SK-N-SH (cell line): ENCODE measurements around the gene TCOF1. TPM values are rescaled to one million over a fixed set of nuclear protein-coding genes. Genes with fewer than 3 reads are reported as not detected.
A peak's percentile ranks its signal among the peaks of the same experiment; 100 is the strongest.

Experiments used
- CTCF ChIA-PET: fragments of 300-600, 350-600 bp; formaldehyde crosslinking; extraction: SDS; loops from one replicate; lab custom pipeline; 2021; lab: Yijun Ruan, JAX
- POLR2A ChIA-PET: fragments of 350-600 bp; sonication (Branson Sonifier 250); formaldehyde crosslinking; extraction: SDS; loops from one replicate; lab custom pipeline; 2020; ENCODE audit warnings: antibody characterized with exemption, inconsistent platforms; lab: Yijun Ruan, JAX
- DNase-seq: peaks from one replicate; pipeline ENCODE4 v3.0.0; 2012
- H2AFZ ChIP-seq: fragments of 200-600 bp; sonication (generic); 2 replicates; pipeline ENCODE4 v1.8.1; 2016; ENCODE audit warnings: antibody characterized with exemption, mild to moderate bottlenecking, low read depth
- H3F3A ChIP-seq: fragments of 200-600 bp; sonication (generic); replicated peaks from 2 replicates; pipeline ENCODE3; 2016; ENCODE audit warnings: antibody characterized with exemption, mild to moderate bottlenecking; ENCODE audit not compliant: insufficient read depth
- H3K27ac ChIP-seq, 2 experiments: fragments of 200-500 bp in 1 of 2; fragments of 200-600 bp in 1 of 2; sonication (Bioruptor generic) in 1 of 2; sonication (generic), shearing (Covaris generic) in 1 of 2; 2 replicates each; pipeline versions ENCODE4 v1.5.1 to v1.6.1; 2014 to 2016; ENCODE audit warnings: low read depth in 2 of 2, inconsistent platforms in 1 of 2, low read length in 1 of 2, mild to moderate bottlenecking in 1 of 2, mixed read lengths in 1 of 2
- H3K27me3 ChIP-seq: fragments of 200-600 bp; sonication (generic), shearing (Covaris generic); 2 replicates; pipeline ENCODE4 v1.6.1; 2016; ENCODE audit warnings: mixed run types; ENCODE audit not compliant: insufficient read depth
- H3K36me3 ChIP-seq, 2 experiments: fragments of 200-500 bp in 1 of 2; fragments of 200-600 bp in 1 of 2; sonication (Bioruptor generic) in 1 of 2; sonication (generic) in 1 of 2; replicated peaks in 1 of 2; 2 replicates each; pipeline versions ENCODE3 to v1.5.1; 2014 to 2016; ENCODE audit warnings: low read length in 1 of 2, mild to moderate bottlenecking in 1 of 2; ENCODE audit not compliant: insufficient read depth in 2 of 2, control insufficient read depth in 1 of 2
- H3K4me1 ChIP-seq, 2 experiments: fragments of 200-500 bp in 1 of 2; fragments of 200-600 bp in 1 of 2; sonication (Bioruptor generic) in 1 of 2; sonication (generic), shearing (Covaris generic) in 1 of 2; 2 replicates each; pipeline versions ENCODE4 v1.5.1 to v1.6.1; 2014 to 2016; ENCODE audit warnings: low read depth in 1 of 2, low read length in 1 of 2, mixed run types in 1 of 2; ENCODE audit not compliant: insufficient read depth in 2 of 2, control insufficient read depth in 1 of 2
- H3K4me2 ChIP-seq: fragments of 200-600 bp; sonication (generic), shearing (Covaris generic); 2 replicates; pipeline ENCODE4 v1.6.1; 2017; ENCODE audit warnings: mixed run types
- H3K4me3 ChIP-seq, 2 experiments: fragments of 200-500 bp in 1 of 2; fragments of 200-600 bp in 1 of 2; sonication (Bioruptor generic) in 1 of 2; sonication (generic), shearing (Covaris generic) in 1 of 2; 2 replicates each; pipeline versions ENCODE4 v1.5.1 to v1.8.1; 2014 to 2016; ENCODE audit warnings: low read depth in 2 of 2, inconsistent platforms in 1 of 2, low read length in 1 of 2, mild to moderate bottlenecking in 1 of 2, mixed read lengths in 1 of 2, moderate library complexity in 1 of 2
- H3K79me2 ChIP-seq: fragments of 200-600 bp; sonication (generic); 2 replicates; pipeline ENCODE4 v1.8.1; 2017; ENCODE audit warnings: mild to moderate bottlenecking; ENCODE audit not compliant: insufficient read depth
- H3K9ac ChIP-seq: fragments of 200-600 bp; sonication (generic); 2 replicates; pipeline ENCODE4 v1.6.1; 2017; ENCODE audit warnings: mixed run types
- H3K9me2 ChIP-seq: fragments of 200-600 bp; sonication (generic); 2 replicates; pipeline ENCODE4 v1.6.1; 2017; ENCODE audit warnings: mixed run types
- H3K9me3 ChIP-seq: fragments of 200-600 bp; sonication (generic); 2 replicates; pipeline ENCODE4 v1.6.1; 2017; ENCODE audit warnings: mixed run types, mild to moderate bottlenecking, moderate library complexity
- H4K20me1 ChIP-seq: fragments of 200-600 bp; sonication (generic); 2 replicates; pipeline ENCODE4 v1.6.1; 2017; ENCODE audit warnings: mild to moderate bottlenecking, mixed run types; ENCODE audit not compliant: insufficient read depth
- ELF1 ChIP-seq: IDR thresholded peaks from 2 replicates; pipeline ENCODE4 v1.4.0; 2012
- FOSL2 ChIP-seq: IDR thresholded peaks from 2 replicates; pipeline ENCODE4 v1.4.0; 2012; ENCODE audit warnings: low read depth, mild to moderate bottlenecking, moderate library complexity, borderline replicate concordance
- IRF3 ChIP-seq: fragments of 150-350 bp; IDR thresholded peaks from 2 replicates; pipeline ENCODE4 v1.6.1; 2016; ENCODE audit warnings: mild to moderate bottlenecking, low read depth, low read length
- JUND ChIP-seq: IDR thresholded peaks from 2 replicates; pipeline ENCODE4 v1.4.0; 2012
- SIN3A ChIP-seq: IDR thresholded peaks from 2 replicates; pipeline ENCODE4 v1.6.1; 2012; ENCODE audit warnings: low read depth, mild to moderate bottlenecking, low read length, moderate library complexity, borderline replicate concordance
- TCF12 ChIP-seq: IDR thresholded peaks from 2 replicates; pipeline ENCODE4 v1.4.0; 2012
- USF1 ChIP-seq: IDR thresholded peaks from 2 replicates; pipeline ENCODE4 v1.4.0; 2012; ENCODE audit warnings: low read depth, borderline replicate concordance
- WGBS: methylation state at CpG from one replicate; pipeline ENCODE4 v1.1.6; 2017; ENCODE audit warnings: low lambda C conversion rate; 5-methylcytosine and 5-hydroxymethylcytosine counted together
- polyA plus RNA-seq, 3 experiments: library from polyadenylated mRNA; depleted of rRNA; stranded (reverse); fragments of >200 nt; gene quantifications; 2 replicates each; pipeline ENCODE4 v1.2.3, GENCODE V29; 2012
- TF ChIP-seq, protein P1 (sequence below): IDR thresholded peaks from 2 replicates; pipeline ENCODE4 v1.4.0; 2012; ENCODE audit warnings: low read depth

Gene TCOF1
- polyA plus RNA-seq, 1 of the 3 experiments (the other 2 are of a cell fraction), result 33.0 TPM

DNA sequence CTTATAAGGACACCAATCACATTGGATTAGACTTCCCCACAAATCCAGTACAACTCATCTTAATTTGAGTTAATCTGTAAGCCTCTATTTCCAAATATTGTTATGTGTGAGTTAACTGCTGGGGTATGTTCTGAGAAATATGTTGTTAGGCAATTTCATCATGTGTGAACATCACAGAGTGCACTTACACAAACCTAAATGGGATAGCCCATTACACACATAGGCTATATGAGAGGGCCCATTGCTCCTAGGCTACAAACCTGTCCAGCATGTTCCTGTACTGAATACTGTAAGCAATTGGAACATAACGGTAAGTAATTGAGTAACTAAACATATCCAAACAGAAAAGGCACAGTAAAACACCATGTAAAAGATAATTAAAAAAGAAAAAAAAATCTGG lies 35.7 kb upstream of the TCOF1 start:
- H3K4me1 ChIP-seq, result peaks cover 25 to 27% of the 10 kb centered on the region in 2 experiments
- H3K27me3 ChIP-seq, result no peaks in the 10 kb centered on the region
- no peaks in the 10 kb centered on the region for H3K79me2 ChIP-seq
- peaks cover 26% of the 10 kb centered on the region for H3F3A ChIP-seq
- no peak overlapping the region for H3K4me2 ChIP-seq
- no peaks in the 10 kb centered on the region for H4K20me1 ChIP-seq
- H3K9me3 ChIP-seq, result no peaks in the 10 kb centered on the region
- H3K4me3 ChIP-seq, result no peak overlapping the region
- peak overlapping the region in 1 of 2 experiments; percentile 23; a peak in 2 of 4 replicates for H3K27ac ChIP-seq
- no peak overlapping the region for H3K9ac ChIP-seq
- no peaks in the 10 kb centered on the region for H3K9me2 ChIP-seq
- TF ChIP-seq TCF12, result no peak
- no peak for TF ChIP-seq IRF3
- TF ChIP-seq ELF1, result no peak
- TF ChIP-seq USF1, result no peak
- TF ChIP-seq SIN3A, result no peak
- TF ChIP-seq, protein P1, sequence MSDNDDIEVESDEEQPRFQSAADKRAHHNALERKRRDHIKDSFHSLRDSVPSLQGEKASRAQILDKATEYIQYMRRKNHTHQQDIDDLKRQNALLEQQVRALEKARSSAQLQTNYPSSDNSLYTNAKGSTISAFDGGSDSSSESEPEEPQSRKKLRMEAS, result no peak
- TF ChIP-seq, all 33 proteins: peak for 0
- WGBS, result 95% methylated on average over 1 of the region's 1 CpG
- ChIA-PET POLR2A (interaction anchor here (0.6 kb wide), 1 partner anchor 12 kb away, joined by 3 read pairs; no protein-coding TSS in a partner anchor), CTCF (interaction anchor here (0.7 kb wide), 1 partner anchor 18 kb away, joined by 4 read pairs; no protein-coding TSS in a partner anchor)
- H2AFZ ChIP-seq, result no peak overlapping the region
- H3K36me3 ChIP-seq, result no peaks in the 10 kb centered on the region
- DNase-seq, result no peak

DNA sequence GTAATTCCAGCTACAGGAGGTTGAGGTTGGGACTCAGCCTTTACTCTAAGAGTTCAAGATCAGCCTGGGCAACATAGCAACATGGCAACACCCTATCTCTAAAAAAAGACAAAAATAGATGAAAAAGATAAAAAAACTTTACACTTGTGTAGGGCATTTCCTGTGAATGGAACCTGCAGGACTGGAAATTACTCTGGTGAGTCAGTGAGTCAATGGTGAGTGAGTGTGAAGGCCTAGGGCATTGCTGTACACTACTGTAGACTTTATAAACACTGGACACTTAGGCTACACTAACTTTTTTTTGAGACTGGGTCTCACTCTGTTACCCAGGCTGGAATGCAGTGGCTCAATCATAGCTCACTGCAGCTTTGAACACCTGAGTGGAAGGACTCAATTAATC lies 35.3 kb upstream of the TCOF1 start:
- no peak overlapping the region for H3K4me3 ChIP-seq
- peak overlapping the region in 1 of 2 experiments; percentile 23; a peak in 2 of 4 replicates for H3K27ac ChIP-seq
- H3K27me3 ChIP-seq, result no peaks in the 10 kb centered on the region
- H2AFZ ChIP-seq, result no peak overlapping the region
- peaks cover 20 to 27% of the 10 kb centered on the region in 2 experiments for H3K4me1 ChIP-seq
- CTCF ChIA-PET, result interaction anchor here (0.7 kb wide), 1 partner anchor 17 kb away, joined by 4 read pairs; no protein-coding TSS in a partner anchor
- no peaks in the 10 kb centered on the region for H3K79me2 ChIP-seq
- no peaks in the 10 kb centered on the region for H4K20me1 ChIP-seq
- H3K9me3 ChIP-seq, result no peaks in the 10 kb centered on the region
- POLR2A ChIA-PET, result interaction anchor here (0.6 kb wide), 1 partner anchor 13 kb away, joined by 3 read pairs; no protein-coding TSS in a partner anchor
- TF ChIP-seq IRF3 (no peak), JUND (0 out of 2 replicates have a peak, but pooled peaks have one; percentile 16), FOSL2 (peak; percentile 37; the same call in 1 of the 2 replicates)
- peaks cover 23% of the 10 kb centered on the region for H3F3A ChIP-seq
- no peaks in the 10 kb centered on the region for H3K9me2 ChIP-seq
- no peak overlapping the region for H3K9ac ChIP-seq
- H3K36me3 ChIP-seq, result no peaks in the 10 kb centered on the region
- DNase-seq, result no peak
- H3K4me2 ChIP-seq, result no peak overlapping the region
